Measurements from ENCODE around the gene NTM. TPM values are rescaled to one million over a fixed set of nuclear protein-coding genes. Genes with fewer than 3 reads are reported as not detected.

Gene NTM
- total RNA-seq, 1 experiment from 2014 or later, result not detected

- no peak for DNase-seq (ENCODE audit: low read depth, low spot score)
- H3K4me3 ChIP-seq (replicated peaks in 1 of 2; ENCODE audit: low read depth in 1 of 2, low read length in 2 of 2), result no peak overlapping the region
- POLR2A ChIA-PET, result no interaction called here
- H3K9ac ChIP-seq (ENCODE audit: low read length), result no peak overlapping the region
- no peaks in the 10 kb centered on the region for H3K79me2 ChIP-seq (ENCODE audit: insufficient read depth, low read length)
- H3K4me2 ChIP-seq (ENCODE audit: low read length), result no peak overlapping the region
- RAD21 ChIA-PET (ENCODE audit: low non-redundant PET in 1 of 2, low total read pairs in 2 of 2, uncharacterized antibody in 2 of 2, unreplicated experiment in 2 of 2), result no interaction called here
- no peak overlapping the region for H2AFZ ChIP-seq (ENCODE audit: low read depth, low read length, poor library complexity, severe bottlenecking)
- H3K4me1 ChIP-seq (ENCODE audit: control insufficient read depth in 1 of 2, insufficient read depth in 2 of 2, low read length in 2 of 2), result no peaks in the 10 kb centered on the region
- no peaks in the 10 kb centered on the region for H3K36me3 ChIP-seq (ENCODE audit: control insufficient read depth in 1 of 2, insufficient read depth in 2 of 2, low read length in 2 of 2)
- no peaks in the 10 kb centered on the region for H4K20me1 ChIP-seq (ENCODE audit: insufficient read depth)
- no peaks in the 10 kb centered on the region for H3K9me2 ChIP-seq (ENCODE audit: insufficient read depth)
- TF ChIP-seq, protein P1, sequence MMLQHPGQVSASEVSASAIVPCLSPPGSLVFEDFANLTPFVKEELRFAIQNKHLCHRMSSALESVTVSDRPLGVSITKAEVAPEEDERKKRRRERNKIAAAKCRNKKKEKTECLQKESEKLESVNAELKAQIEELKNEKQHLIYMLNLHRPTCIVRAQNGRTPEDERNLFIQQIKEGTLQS (IDR thresholded peaks at IDR 0.05), result no peak
- TF ChIP-seq POLR2A (IDR thresholded peaks at IDR 0.05; ENCODE audit: borderline replicate concordance, extremely low read depth, insufficient read depth, insufficient read length) (no peak), TCF7L2 (IDR thresholded peaks at IDR 0.05; ENCODE audit: borderline replicate concordance, extremely low read depth, insufficient read depth, insufficient read length) (no peak), SRF (IDR thresholded peaks at IDR 0.05; ENCODE audit: low read depth) (no peak)
- H3K27me3 ChIP-seq (ENCODE audit: insufficient read depth, low read length), result no peaks in the 10 kb centered on the region
- CTCF ChIA-PET, result no interaction called here
- BruUV-seq (replicated peaks), result no TSS peak
- intact Hi-C loops (cut with micrococcal nuclease), result no loop called here
- H3K9me3 ChIP-seq (ENCODE audit: control insufficient read depth in 1 of 2, insufficient read depth in 1 of 2, low read depth in 1 of 2, low read length in 2 of 2), result peaks cover 0 to 4% of the 10 kb centered on the region in 2 experiments; a peak in 2 of 4 replicates
- no peak for ATAC-seq
- H3K27ac ChIP-seq (ENCODE audit: low read depth, low read length), result no peak overlapping the region
Observed at GRCh38 chr11:131568318-131568717, 197.9 kb downstream of the NTM start.

DNA sequence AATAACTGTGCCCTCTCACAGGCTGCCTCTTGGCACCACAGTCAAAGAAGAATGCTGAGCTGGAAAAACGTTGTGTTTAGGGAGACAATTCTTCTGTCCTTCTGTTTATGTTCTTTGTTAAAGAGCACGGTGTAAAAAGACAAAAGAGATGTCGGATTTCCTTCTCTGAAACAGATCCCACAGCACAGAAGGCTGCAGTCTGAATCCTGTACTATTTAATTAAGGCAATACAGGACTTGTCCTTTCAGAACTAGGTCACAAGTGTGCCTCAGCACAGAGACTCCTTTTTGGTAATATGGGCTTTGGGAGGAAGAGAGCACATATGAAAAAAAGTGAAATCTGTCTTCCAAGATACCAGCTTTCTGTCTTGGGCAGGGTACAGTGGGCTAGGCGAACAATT lies 201.2 kb downstream of the NTM start:
- intact Hi-C loops (cut with micrococcal nuclease), result no loop called here
- H3K27ac ChIP-seq (ENCODE audit: low read depth, low read length), result no peak overlapping the region
- H3K79me2 ChIP-seq (ENCODE audit: insufficient read depth, low read length), result no peaks in the 10 kb centered on the region
- no peaks in the 10 kb centered on the region for H3K9me2 ChIP-seq (ENCODE audit: insufficient read depth)
- ChIA-PET POLR2A (no interaction called here), RAD21 (ENCODE audit: low non-redundant PET in 1 of 2, low total read pairs in 2 of 2, uncharacterized antibody in 2 of 2, unreplicated experiment in 2 of 2) (no interaction called here), CTCF (no interaction called here)
- H2AFZ ChIP-seq (ENCODE audit: low read depth, low read length, poor library complexity, severe bottlenecking), result no peak overlapping the region
- H3K4me2 ChIP-seq (ENCODE audit: low read length), result no peak overlapping the region
- no peaks in the 10 kb centered on the region for H4K20me1 ChIP-seq (ENCODE audit: insufficient read depth)
- H3K4me1 ChIP-seq (ENCODE audit: control insufficient read depth in 1 of 2, insufficient read depth in 2 of 2, low read length in 2 of 2), result no peaks in the 10 kb centered on the region
- no TSS peak for BruUV-seq (replicated peaks)
- ATAC-seq (no peak), DNase-seq (ENCODE audit: low read depth, low spot score) (no peak)
- H3K4me3 ChIP-seq (replicated peaks in 1 of 2; ENCODE audit: low read depth in 1 of 2, low read length in 2 of 2), result no peak overlapping the region
- no peak overlapping the region for H3K9ac ChIP-seq (ENCODE audit: low read length)
- H3K36me3 ChIP-seq (ENCODE audit: control insufficient read depth in 1 of 2, insufficient read depth in 2 of 2, low read length in 2 of 2), result no peaks in the 10 kb centered on the region
- H3K9me3 ChIP-seq (ENCODE audit: control insufficient read depth in 1 of 2, insufficient read depth in 1 of 2, low read depth in 1 of 2, low read length in 2 of 2), result peaks cover 0 to 4% of the 10 kb centered on the region in 2 experiments; a peak in 2 of 4 replicates
- no peaks in the 10 kb centered on the region for H3K27me3 ChIP-seq (ENCODE audit: insufficient read depth, low read length)
- no peak for TF ChIP-seq REST (IDR thresholded peaks at IDR 0.05; ENCODE audit: low read depth)
- no peak for TF ChIP-seq CEBPB (IDR thresholded peaks at IDR 0.05; ENCODE audit: low read depth)
- TF ChIP-seq, protein P1 (IDR thresholded peaks at IDR 0.05), result no peak
- no peak for TF ChIP-seq SIN3A (IDR thresholded peaks at IDR 0.05; ENCODE audit: low read depth)
- TF ChIP-seq RAD21 (IDR thresholded peaks at IDR 0.05; ENCODE audit: low read depth), result no peak
- TF ChIP-seq EZH2phosphoT487 (IDR thresholded peaks at IDR 0.05; ENCODE audit: borderline replicate concordance), result no peak
- no peak for TF ChIP-seq ZNF274 (IDR thresholded peaks at IDR 0.05; ENCODE audit: low read depth, low read length)
- TF ChIP-seq MAX (IDR thresholded peaks at IDR 0.05), result no peak
- TF ChIP-seq YY1 (IDR thresholded peaks at IDR 0.05; ENCODE audit: extremely low read depth, insufficient replicate concordance, low read depth, low read length), result no peak
- TF ChIP-seq FOSL1 (IDR thresholded peaks at IDR 0.05; ENCODE audit: low read depth), result no peak
- TF ChIP-seq, protein P2, sequence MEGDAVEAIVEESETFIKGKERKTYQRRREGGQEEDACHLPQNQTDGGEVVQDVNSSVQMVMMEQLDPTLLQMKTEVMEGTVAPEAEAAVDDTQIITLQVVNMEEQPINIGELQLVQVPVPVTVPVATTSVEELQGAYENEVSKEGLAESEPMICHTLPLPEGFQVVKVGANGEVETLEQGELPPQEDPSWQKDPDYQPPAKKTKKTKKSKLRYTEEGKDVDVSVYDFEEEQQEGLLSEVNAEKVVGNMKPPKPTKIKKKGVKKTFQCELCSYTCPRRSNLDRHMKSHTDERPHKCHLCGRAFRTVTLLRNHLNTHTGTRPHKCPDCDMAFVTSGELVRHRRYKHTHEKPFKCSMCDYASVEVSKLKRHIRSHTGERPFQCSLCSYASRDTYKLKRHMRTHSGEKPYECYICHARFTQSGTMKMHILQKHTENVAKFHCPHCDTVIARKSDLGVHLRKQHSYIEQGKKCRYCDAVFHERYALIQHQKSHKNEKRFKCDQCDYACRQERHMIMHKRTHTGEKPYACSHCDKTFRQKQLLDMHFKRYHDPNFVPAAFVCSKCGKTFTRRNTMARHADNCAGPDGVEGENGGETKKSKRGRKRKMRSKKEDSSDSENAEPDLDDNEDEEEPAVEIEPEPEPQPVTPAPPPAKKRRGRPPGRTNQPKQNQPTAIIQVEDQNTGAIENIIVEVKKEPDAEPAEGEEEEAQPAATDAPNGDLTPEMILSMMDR (IDR thresholded peaks at IDR 0.05 in 2 of 3, conservative IDR thresholded peaks at IDR 0.05 in 1 of 3; ENCODE audit: borderline replicate concordance in 1 of 3, insufficient read depth in 1 of 3, low read depth in 2 of 3, low read length in 2 of 3), result no peak
- TF ChIP-seq SP1 (IDR thresholded peaks at IDR 0.05; ENCODE audit: low read depth), result no peak
- no peak for TF ChIP-seq EGR1 (IDR thresholded peaks at IDR 0.05; ENCODE audit: low read depth)

Measured in HCT116 (cell line).